ENCODE data around the gene NPDC1.

DNA sequence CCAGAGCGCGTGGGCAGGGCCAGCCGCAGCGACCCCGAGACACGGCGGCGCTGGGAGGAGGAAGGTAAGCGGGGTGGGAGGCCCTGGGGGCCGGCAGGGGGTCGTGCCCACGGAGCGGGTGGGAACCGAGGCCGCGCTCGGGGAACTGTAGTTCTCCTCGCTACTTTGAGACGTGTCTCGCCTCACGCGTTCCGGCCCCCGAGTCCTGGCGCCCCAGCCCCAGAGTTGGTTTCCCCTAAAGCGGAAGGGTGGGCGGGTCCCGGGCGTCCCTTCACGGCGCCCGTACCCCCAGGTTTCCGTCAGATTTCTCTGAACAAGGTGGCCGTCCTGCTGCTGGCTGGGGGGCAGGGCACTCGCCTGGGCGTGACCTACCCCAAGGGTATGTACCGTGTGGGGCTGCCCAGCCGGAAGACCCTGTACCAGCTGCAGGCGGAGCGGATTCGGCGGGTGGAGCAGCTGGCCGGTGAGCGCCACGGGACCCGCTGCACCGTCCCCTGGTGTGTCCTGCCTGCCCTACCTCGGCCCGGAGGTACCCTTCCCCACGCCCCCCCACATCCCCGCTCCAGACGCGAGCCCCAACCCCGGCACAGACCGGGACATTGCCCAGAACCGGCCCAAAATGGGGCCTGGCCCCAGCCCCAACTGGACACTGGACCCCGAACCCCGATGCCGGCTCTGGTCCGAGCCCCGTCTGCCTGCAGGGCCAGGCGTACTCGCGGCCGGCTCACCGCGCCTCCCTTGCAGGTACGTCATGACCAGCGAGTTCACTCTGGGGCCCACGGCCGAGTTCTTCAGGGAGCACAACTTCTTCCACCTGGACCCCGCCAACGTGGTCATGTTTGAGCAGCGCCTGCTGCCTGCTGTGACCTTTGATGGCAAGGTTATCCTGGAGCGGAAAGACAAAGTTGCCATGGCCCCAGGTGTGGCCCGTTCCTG is 32.0 kb upstream of the NPDC1 start:
- TF ChIP-seq FOXP2 (optimal IDR thresholded peaks at IDR 0.05; ENCODE audit: control extremely low read depth, extremely low read length, insufficient read depth) = no peak
- TF ChIP-seq EZH2 (IDR thresholded peaks at IDR 0.05) = no peak
- no peak for TF ChIP-seq POLR2AphosphoS5 (IDR thresholded peaks at IDR 0.05; ENCODE audit: borderline replicate concordance, low read depth, low read length)

Data from SK-N-MC (cell line).